Heart right ventricle (tissue), 16 donors: ENCODE data around the gene MARCHF4. TPM values are rescaled to one million over a fixed set of nuclear protein-coding genes. Genes with fewer than 3 reads are reported as not detected.

Experiments used
- ATAC-seq, 8 donors: fragments of 200-7000 bp; cut with Tn5 transposase; one replicate each; pipeline ENCODE4 v1.9.1; 2020; ENCODE audit warnings: mild to moderate bottlenecking in 8 of 8, moderate library complexity in 8 of 8, moderate number of reproducible peaks in 1 of 8
- DNase-seq, 2 donors: peaks; one replicate each; pipeline ENCODE4 v3.0.0-alpha.2; 2020
- H3K27ac ChIP-seq, 10 donors: fragments of 200-600 bp; sonication (generic) in 2 of 10; one replicate each; pipeline versions ENCODE4 v1.5.0 to v1.8.0; 2020 to 2022; ENCODE audit warnings: mild to moderate bottlenecking in 3 of 10
- H3K27me3 ChIP-seq, 7 donors: fragments of 200-600 bp; one replicate each; pipeline ENCODE4 v1.8.0; 2021 to 2022; ENCODE audit warnings: mild to moderate bottlenecking in 2 of 7
- H3K36me3 ChIP-seq, 9 donors: fragments of 200-600 bp; sonication (generic) in 1 of 9; one replicate each; pipeline versions ENCODE4 v1.5.0 to v1.8.0; 2020 to 2022; ENCODE audit warnings: mild to moderate bottlenecking in 2 of 9
- H3K4me1 ChIP-seq, 9 donors: fragments of 200-600 bp; sonication (generic) in 1 of 9; one replicate each; pipeline versions ENCODE4 v1.5.0 to v1.8.0; 2020 to 2022; ENCODE audit warnings: mild to moderate bottlenecking in 4 of 9
- H3K4me3 ChIP-seq, 10 donors: fragments of 200-600 bp; sonication (generic) in 2 of 10; one replicate each; pipeline versions ENCODE4 v1.5.0 to v1.8.0; 2020 to 2022; ENCODE audit warnings: mild to moderate bottlenecking in 7 of 10, moderate library complexity in 2 of 10
- H3K9me3 ChIP-seq, 11 donors: fragments of 200-600 bp in 10 of 11; sonication (generic) in 2 of 11; one replicate each; pipeline versions ENCODE4 v1.5.0 to v1.8.0; 2013 to 2022; ENCODE audit warnings: mild to moderate bottlenecking in 2 of 11, control low read depth in 1 of 11, moderate library complexity in 1 of 11
- CTCF ChIP-seq, 9 donors: fragments of 200-600 bp; sonication (generic) in 2 of 9; IDR thresholded peaks; one replicate each; pipeline versions ENCODE4 v1.5.0 to v1.8.0; 2021 to 2022; ENCODE audit warnings: antibody characterized with exemption in 9 of 9, mild to moderate bottlenecking in 5 of 9, moderate library complexity in 1 of 9
- WGBS, 2 donors: extraction: QIAGEN DNeasy Blood & Tissue Kit; methylation state at CpG; one replicate each; pipeline ENCODE4 v1.1.7; 2013; ENCODE audit warnings: inconsistent platforms in 1 of 2; 5-methylcytosine and 5-hydroxymethylcytosine counted together
- intact Hi-C, 10 donors: fragments of 100-400 bp; cut with DNase I; formaldehyde crosslinking; loops; one replicate each; pipeline versions ENCODE4 v1.11.1 to v1.14.2; 2022
- polyA plus RNA-seq, 2 donors: library from polyadenylated mRNA; stranded (reverse); fragments of 200-250 nt; gene quantifications; one replicate each; pipeline ENCODE4 v1.2.3, GENCODE V29; 2013
- total RNA-seq, 10 donors: library from RNA; stranded (reverse); fragmentation: NEBNext Ultra II Directional in 3 of 10; extraction: Animal tissue kit (Norgen Biotek cat#: 25700) in 3 of 10; gene quantifications; one replicate each; pipeline versions ENCODE4 v1.2.1 to v1.2.4, GENCODE V29; 2021 to 2023
- donor health status: Arrhythmogenic right ventricular cardiomyopathy.
- donor health status: ischemic (EF 13 %, LVEDD 7.1; RV severe dilation, severe dysfunction).
- donor health status: healthy with polysubstance abuse.
- donor health status: DM: no; HTN: yes; CAD: no.
- donor health status: DM: no; HTN: no; CAD: no.
- donor health status: ischemic (EF 25% LVEDD 6.9; RV normal size, moderate dysfunction).
- donor health status: ischemic (EF 25% LVEDD 5.7; RV mildly dilated, moderate dysfunction).
- donor health status: healthy.
- donor health status: DM: yes; HTN: yes; CAD: no.
- donor health status: Ischemic cardiomyopathy.
- donor health status: ischemic (EF 35%, LVEDD 5.7; RV mildly dilated, moderate dysfunction).
- donor health status: nonischemic (EF 11% LVEDD 7.7; RV severe dilation, severe dysfunction).
- donor health status: DM: yes; HTN: yes; CAD: no.
- donor health status: PGD.
- donor health status: ischemic (EF 29% LVEDD 5.4; RV normal size, mild dysfunction).
- donor health status: nonischemic (EF 23%, LVEDD 6.1; RV moderate dilation, normal function).

Gene MARCHF4
- total and polyA plus RNA-seq, 12 donors: 0.01 to 0.40 (median 0.08) TPM; not detected in 8

- intact Hi-C loops: no loop called here
These were observed 16.6 kb downstream of the MARCHF4 start for GRCh38 chr2:216355711-216356110.

GRCh38 chr2:216354306-216354705 lies 18.0 kb downstream of the MARCHF4 start:
- ATAC-seq (no peak), DNase-seq (no peak)
- intact Hi-C loops: no loop called here
- Histone ChIP-seq H3K36me3 (no peaks in the 10 kb centered on the region), H3K27me3 (peaks cover 0 to 26% (median 2%) of the 10 kb centered on the region in 7 donors), H3K4me1 (peaks cover 0 to 10% (median 0%) of the 10 kb centered on the region in 9 donors), H3K27ac (peak overlapping the region in 1 of 10 donors; percentile 57), H3K9me3 (no peaks in the 10 kb centered on the region), H3K4me3 (no peak overlapping the region)
- no peak for TF ChIP-seq CTCF (IDR thresholded peaks at IDR 0.05)
- 71 to 74% methylated on average over 4 of the region's 4 CpGs for WGBS, 2 donors

More at GRCh38 chr2:216355711-216356110, 16.6 kb downstream of the MARCHF4 start:
- Histone ChIP-seq H3K36me3 (no peaks in the 10 kb centered on the region), H3K9me3 (no peaks in the 10 kb centered on the region), H3K27me3 (peaks cover 0 to 27% (median 11%) of the 10 kb centered on the region in 7 donors), H3K4me3 (no peak overlapping the region), H3K4me1 (peaks cover 0 to 10% (median 0%) of the 10 kb centered on the region in 9 donors), H3K27ac (no peak overlapping the region)
- TF ChIP-seq CTCF (IDR thresholded peaks at IDR 0.05): no peak
- 73 to 82% methylated on average over 2 of the region's 2 CpGs for WGBS, 2 donors
- ATAC-seq (no peak), DNase-seq (no peak)

- 56 to 58% methylated on average over 5 of the region's 5 CpGs for WGBS, 2 donors
- no peaks in the 10 kb centered on the region for H3K9me3 ChIP-seq
- intact Hi-C loops: no loop called here
- no peak overlapping the region for H3K4me3 ChIP-seq
- H3K36me3 ChIP-seq: no peaks in the 10 kb centered on the region
- peak overlapping the region in 1 of 10 donors; percentile 73 for H3K27ac ChIP-seq
- no peak for DNase-seq
- peaks cover 0 to 13% (median 0%) of the 10 kb centered on the region in 7 donors for H3K27me3 ChIP-seq
- H3K4me1 ChIP-seq: peaks cover 0 to 10% (median 0%) of the 10 kb centered on the region in 9 donors
- ATAC-seq: no peak
- no peak for TF ChIP-seq CTCF (IDR thresholded peaks at IDR 0.05)
These were observed 19.5 kb downstream of the MARCHF4 start for GRCh38 chr2:216352653-216353270.

GRCh38 chr2:216351172-216351925 lies 20.9 kb downstream of the MARCHF4 start:
- Histone ChIP-seq H3K4me1 (peaks cover 0 to 10% (median 0%) of the 10 kb centered on the region in 9 donors), H3K27me3 (peaks cover 0 to 13% (median 0%) of the 10 kb centered on the region in 7 donors), H3K4me3 (no peak overlapping the region), H3K36me3 (no peaks in the 10 kb centered on the region), H3K27ac (peak overlapping the region in 1 of 10 donors; percentile 73), H3K9me3 (no peaks in the 10 kb centered on the region)
- 75 to 80% methylated on average over 5 of the region's 5 CpGs for WGBS, 2 donors
- intact Hi-C loops: no loop called here
- no peak for TF ChIP-seq CTCF (IDR thresholded peaks at IDR 0.05)
- no peak for ATAC-seq
- DNase-seq: no peak
